HepG2 (cell line): ENCODE results near the gene MTREX.

Source experiments
- CREM ChIP-seq, 2 experiments: sonication (generic) in 1 of 2; formaldehyde crosslinking in 1 of 2; IDR thresholded peaks; 2 replicates each; pipeline versions ENCODE4 v1.4.0 to v1.6.1; 2016 to 2020; ENCODE audit warnings: antibody characterized with exemption in 1 of 2, mild to moderate bottlenecking in 1 of 2, missing genetic modification reagents in 1 of 2
- CTCF ChIP-seq: sonication (generic); formaldehyde crosslinking; IDR thresholded peaks from 2 replicates; pipeline ENCODE4 v1.5.0; 2020; ENCODE audit warnings: mild to moderate bottlenecking, missing genetic modification reagents, moderate library complexity
- EP300 ChIP-seq, 3 experiments: sonication (generic) in 1 of 3; formaldehyde crosslinking in 1 of 3; IDR thresholded peaks; 2 replicates each; pipeline versions ENCODE4 v1.5.1 to v1.6.1; 2011 to 2020; ENCODE audit warnings: low read depth in 2 of 3, low read length in 2 of 3, borderline replicate concordance in 1 of 3, improper control_type of control experiment in 1 of 3, mild to moderate bottlenecking in 1 of 3, missing genetic modification reagents in 1 of 3, moderate library complexity in 1 of 3
- ESRRA ChIP-seq: sonication (generic); formaldehyde crosslinking; IDR thresholded peaks from 2 replicates; pipeline ENCODE4 v1.5.1; 2020; ENCODE audit warnings: mild to moderate bottlenecking, low read depth, missing genetic modification reagents
- FOXA1 ChIP-seq, 2 experiments: fragments of 450-650 bp in 1 of 2; sonication (generic) in 1 of 2; formaldehyde crosslinking in 1 of 2; IDR thresholded peaks; 2 replicates each; pipeline versions ENCODE4 v1.4.0 to v1.6.1; 2016 to 2020; ENCODE audit warnings: missing genetic modification reagents in 1 of 2
- PHF8 ChIP-seq: sonication (generic); formaldehyde crosslinking; IDR thresholded peaks from 2 replicates; pipeline ENCODE4 v1.5.0; 2020; ENCODE audit warnings: missing genetic modification reagents
- POLR2A ChIP-seq, 2 experiments: IDR thresholded peaks; 2 replicates each; pipeline ENCODE4 v1.6.1; 2011; ENCODE audit warnings: low read depth in 2 of 2, low read length in 2 of 2, mild to moderate bottlenecking in 1 of 2, moderate library complexity in 1 of 2; ENCODE audit not compliant: insufficient read depth in 1 of 2
- SMC3 ChIP-seq: IDR thresholded peaks from 2 replicates; pipeline ENCODE4 v1.6.1; 2011; ENCODE audit warnings: low read length, improper control_type of control experiment
- SNAPC2 ChIP-seq: sonication (generic); formaldehyde crosslinking; IDR thresholded peaks from 2 replicates; pipeline ENCODE4 v1.8.1; 2022; ENCODE audit warnings: mild to moderate bottlenecking, missing genetic modification reagents
- TGIF2 ChIP-seq: IDR thresholded peaks from 2 replicates; pipeline ENCODE4 v1.6.1; 2016; ENCODE audit warnings: control low read depth, missing compliant biosample characterization
- TP53 ChIP-seq: sonication (generic); formaldehyde crosslinking; conservative IDR thresholded peaks from 2 replicates; pipeline ENCODE4 v1.4.0; 2020; ENCODE audit warnings: missing genetic modification reagents
- ZNF740 ChIP-seq: sonication (generic); formaldehyde crosslinking; IDR thresholded peaks from 2 replicates; pipeline ENCODE4 v1.4.0; 2020; ENCODE audit warnings: missing genetic modification reagents

GRCh38 chr5:55411876-55412275 is 104.1 kb downstream of the MTREX start:
- TF ChIP-seq SNAPC2 (CRISPR knock-in tag) (no peak), POLR2A (IDR thresholded peaks at IDR 0.05; ENCODE audit: insufficient read depth in 1 of 2, low read depth in 2 of 2, low read length in 2 of 2) (no peak), FOXA1 (IDR thresholded peaks at IDR 0.05) (no peak), FOXA1 (CRISPR knock-in tag; IDR thresholded peaks at IDR 0.05) (no peak), SMC3 (no peak), CTCF (CRISPR knock-in tag) (no peak), CREM (IDR thresholded peaks at IDR 0.05) (no peak), CREM (CRISPR knock-in tag; IDR thresholded peaks at IDR 0.05) (no peak), TP53 (CRISPR knock-in tag) (no peak), ESRRA (no peak), PHF8 (CRISPR knock-in tag) (no peak), EP300 (IDR thresholded peaks at IDR 0.05; ENCODE audit: low read depth in 2 of 2, low read length in 2 of 2) (no peak), EP300 (CRISPR knock-in tag; IDR thresholded peaks at IDR 0.05; ENCODE audit: borderline replicate concordance) (no peak), TGIF2 (CRISPR knock-in tag) (no peak), ZNF740 (CRISPR knock-in tag) (no peak)
